GM18508 (cell line): Measurements from ENCODE around the gene IVNS1ABP.
"Not testable (repeated sequence)": the region's sequence is repeated elsewhere in the genome, so short reads cannot be mapped to it uniquely, and the experiment has no call there.

Experiments used
- ATAC-seq: cut with Tn5 transposase; IDR thresholded peaks from one replicate; pipeline ENCODE4 v1.9.1; 2021; ENCODE audit warnings: moderate number of reproducible peaks; ENCODE audit not compliant: insufficient read depth, unreplicated experiment

The IVNS1ABP gene

GRCh38 chr1:185337246-185337645, 20.2 kb upstream of the IVNS1ABP start:
- no peak for ATAC-seq

GRCh38 chr1:185334182-185334581, 17.1 kb upstream of the IVNS1ABP start:
- ATAC-seq, result no peak

GRCh38 chr1:185328255-185328654, 11.2 kb upstream of the IVNS1ABP start:
- no peak for ATAC-seq

GRCh38 chr1:185325413-185325812, 8.4 kb upstream of the IVNS1ABP start:
- no peak for ATAC-seq

GRCh38 chr1:185324118-185324517, 7.1 kb upstream of the IVNS1ABP start:
- no peak for ATAC-seq

GRCh38 chr1:185322636-185323035, 5.6 kb upstream of the IVNS1ABP start:
- no peak for ATAC-seq

- ATAC-seq, result not testable (repeated sequence)
Measured at GRCh38 chr1:185321653-185322221, 4.7 kb upstream of the IVNS1ABP start.

GRCh38 chr1:185321104-185321503, 4.1 kb upstream of the IVNS1ABP start:
- not testable (repeated sequence) for ATAC-seq

GRCh38 chr1:185319139-185319475, 2.1 kb upstream of the IVNS1ABP start:
- ATAC-seq, result no peak

GRCh38 chr1:185318431-185319138, 1.5 kb upstream of the IVNS1ABP start:
- no peak for ATAC-seq

GRCh38 chr1:185317886-185318310, 855 bp upstream of the IVNS1ABP start:
- peak; percentile 44 for ATAC-seq

- peak; percentile 25 for ATAC-seq
Measured at GRCh38 chr1:185316163-185317033, 645 bp downstream of the IVNS1ABP start.

GRCh38 chr1:185315445-185316071, 1.5 kb downstream of the IVNS1ABP start:
- no peak for ATAC-seq

GRCh38 chr1:185314411-185314810, 2.6 kb downstream of the IVNS1ABP start:
- no peak for ATAC-seq

- ATAC-seq, result no peak
Measured at GRCh38 chr1:185312361-185313138, 4.5 kb downstream of the IVNS1ABP start.

- no peak for ATAC-seq
Measured at GRCh38 chr1:185311589-185312225, 5.3 kb downstream of the IVNS1ABP start.

- no peak for ATAC-seq
Measured at GRCh38 chr1:185309566-185309965, 7.5 kb downstream of the IVNS1ABP start.

GRCh38 chr1:185308126-185308525, 8.9 kb downstream of the IVNS1ABP start:
- ATAC-seq, result no peak

GRCh38 chr1:185305419-185305818, 11.6 kb downstream of the IVNS1ABP start:
- ATAC-seq, result no peak

- no peak for ATAC-seq
Measured at GRCh38 chr1:185300152-185300551, 16.9 kb downstream of the IVNS1ABP start.
